MM.1S (cell line): Measurements from ENCODE around the gene MRPS18A.

Experiments
- DNase-seq: peaks from one replicate; pipeline ENCODE4 v3.0.0-alpha.2; 2015
- H2AFZ ChIP-seq: fragments of 300-600 bp; sonication (generic); 2 replicates; pipeline ENCODE4 v1.6.0; 2016; ENCODE audit warnings: antibody characterized with exemption, low read length
- H3F3A ChIP-seq: fragments of 300-600 bp; sonication (generic); 2 replicates; pipeline ENCODE4 v1.6.1; 2016; ENCODE audit warnings: mild to moderate bottlenecking, antibody characterized with exemption, low read length, moderate library complexity, mixed read lengths; ENCODE audit not compliant: insufficient read depth
- H3K27ac ChIP-seq: fragments of 300-600 bp; sonication (generic); 2 replicates; pipeline ENCODE4 v1.5.1; 2016; ENCODE audit warnings: mild to moderate bottlenecking, low read length
- H3K27me3 ChIP-seq: fragments of 300-600 bp; sonication (generic); replicated peaks from 2 replicates; pipeline ENCODE4 v1.6.0; 2016; ENCODE audit warnings: low read length; ENCODE audit not compliant: insufficient read depth
- H3K36me3 ChIP-seq: fragments of 300-600 bp; sonication (generic); replicated peaks from 2 replicates; pipeline ENCODE4 v1.6.1; 2016; ENCODE audit warnings: mild to moderate bottlenecking, low read length, mixed read lengths; ENCODE audit not compliant: insufficient read depth
- H3K4me1 ChIP-seq: fragments of 300-600 bp; sonication (generic); 2 replicates; pipeline ENCODE4 v1.6.1; 2016; ENCODE audit warnings: low read length, mixed read lengths
- H3K4me2 ChIP-seq: fragments of 300-600 bp; sonication (generic); 2 replicates; pipeline ENCODE4 v1.6.0; 2016; ENCODE audit warnings: low read depth, low read length
- H3K4me3 ChIP-seq: fragments of 300-600 bp; sonication (generic); 2 replicates; pipeline ENCODE4 v1.5.1; 2016; ENCODE audit warnings: low read length, mixed read lengths
- H3K79me2 ChIP-seq: fragments of 300-600 bp; sonication (generic); 2 replicates; pipeline ENCODE4 v1.6.1; 2016; ENCODE audit warnings: mixed run types, low read length, mixed read lengths
- H3K9ac ChIP-seq: fragments of 300-600 bp; sonication (generic); 2 replicates; pipeline ENCODE4 v1.6.1; 2016; ENCODE audit warnings: low read length, mixed read lengths
- H3K9me2 ChIP-seq: fragments of 300-600 bp; sonication (generic); replicated peaks from 2 replicates; pipeline ENCODE4 v1.6.1; 2016; ENCODE audit warnings: mild to moderate bottlenecking, low read length, mixed read lengths; ENCODE audit not compliant: insufficient read depth
- H3K9me3 ChIP-seq: fragments of 300-600 bp; sonication (generic); replicated peaks from 2 replicates; pipeline ENCODE4 v1.6.1; 2016; ENCODE audit warnings: mild to moderate bottlenecking, low read length, mixed read lengths; ENCODE audit not compliant: insufficient read depth
- H4K20me1 ChIP-seq: fragments of 300-600 bp; sonication (generic); 2 replicates; pipeline ENCODE4 v1.6.1; 2016; ENCODE audit warnings: mild to moderate bottlenecking, low read length, moderate library complexity, mixed read lengths; ENCODE audit not compliant: insufficient read depth
- EZH2 ChIP-seq: fragments of 300-600 bp; sonication (generic); optimal IDR thresholded peaks from 2 replicates; pipeline ENCODE3; 2017; ENCODE audit warnings: low read depth, mild to moderate bottlenecking, antibody characterized with exemption, low read length, mixed read lengths
- EZH2phosphoT487 ChIP-seq: fragments of 300-600 bp; sonication (generic); IDR thresholded peaks from 2 replicates; pipeline ENCODE4 v1.6.1; 2018; ENCODE audit warnings: antibody characterized with exemption, low read length
- TF ChIP-seq, protein P1 (sequence below): fragments of 300-600 bp; sonication (generic); IDR thresholded peaks from 2 replicates; pipeline ENCODE4 v1.5.1; 2016; ENCODE audit warnings: antibody characterized with exemption, low read length, mixed read lengths

MRPS18A gene

DNA sequence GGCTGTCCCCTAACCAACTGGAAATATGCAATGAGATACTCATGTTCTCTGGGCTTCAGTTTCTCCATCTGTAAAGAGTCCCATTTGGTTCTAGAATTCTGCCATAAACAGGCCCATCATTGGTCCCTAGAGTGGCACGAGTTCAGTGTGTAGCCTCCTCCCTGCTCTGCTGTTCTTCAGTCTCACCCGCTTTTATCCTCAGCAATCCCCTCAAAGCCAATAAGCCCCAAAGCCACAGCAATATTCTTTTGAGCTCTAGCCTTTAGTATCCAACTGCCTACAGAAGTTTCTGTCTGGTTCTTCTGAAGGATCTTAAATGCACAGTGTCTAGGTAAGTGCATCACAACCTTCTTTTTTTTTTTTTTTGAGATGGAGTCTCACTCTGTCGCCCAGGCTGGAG, 9.8 kb upstream of the MRPS18A start:
- DNase-seq = no peak
- H3K27me3 ChIP-seq = no peaks in the 10 kb centered on the region
- H3K79me2 ChIP-seq = no peaks in the 10 kb centered on the region
- H3F3A ChIP-seq = no peaks in the 10 kb centered on the region
- TF ChIP-seq EZH2phosphoT487 = no peak
- TF ChIP-seq, protein P1, sequence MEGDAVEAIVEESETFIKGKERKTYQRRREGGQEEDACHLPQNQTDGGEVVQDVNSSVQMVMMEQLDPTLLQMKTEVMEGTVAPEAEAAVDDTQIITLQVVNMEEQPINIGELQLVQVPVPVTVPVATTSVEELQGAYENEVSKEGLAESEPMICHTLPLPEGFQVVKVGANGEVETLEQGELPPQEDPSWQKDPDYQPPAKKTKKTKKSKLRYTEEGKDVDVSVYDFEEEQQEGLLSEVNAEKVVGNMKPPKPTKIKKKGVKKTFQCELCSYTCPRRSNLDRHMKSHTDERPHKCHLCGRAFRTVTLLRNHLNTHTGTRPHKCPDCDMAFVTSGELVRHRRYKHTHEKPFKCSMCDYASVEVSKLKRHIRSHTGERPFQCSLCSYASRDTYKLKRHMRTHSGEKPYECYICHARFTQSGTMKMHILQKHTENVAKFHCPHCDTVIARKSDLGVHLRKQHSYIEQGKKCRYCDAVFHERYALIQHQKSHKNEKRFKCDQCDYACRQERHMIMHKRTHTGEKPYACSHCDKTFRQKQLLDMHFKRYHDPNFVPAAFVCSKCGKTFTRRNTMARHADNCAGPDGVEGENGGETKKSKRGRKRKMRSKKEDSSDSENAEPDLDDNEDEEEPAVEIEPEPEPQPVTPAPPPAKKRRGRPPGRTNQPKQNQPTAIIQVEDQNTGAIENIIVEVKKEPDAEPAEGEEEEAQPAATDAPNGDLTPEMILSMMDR = no peak
- TF ChIP-seq EZH2 = no peak
- no peaks in the 10 kb centered on the region for H4K20me1 ChIP-seq
- no peaks in the 10 kb centered on the region for H3K4me1 ChIP-seq
- no peak overlapping the region for H3K4me2 ChIP-seq
- no peak overlapping the region for H3K27ac ChIP-seq
- H3K9me2 ChIP-seq = no peaks in the 10 kb centered on the region
- H3K9ac ChIP-seq = no peak overlapping the region
- H3K36me3 ChIP-seq = no peaks in the 10 kb centered on the region
- H2AFZ ChIP-seq = no peak overlapping the region
- no peak overlapping the region for H3K4me3 ChIP-seq
- no peaks in the 10 kb centered on the region for H3K9me3 ChIP-seq

DNA sequence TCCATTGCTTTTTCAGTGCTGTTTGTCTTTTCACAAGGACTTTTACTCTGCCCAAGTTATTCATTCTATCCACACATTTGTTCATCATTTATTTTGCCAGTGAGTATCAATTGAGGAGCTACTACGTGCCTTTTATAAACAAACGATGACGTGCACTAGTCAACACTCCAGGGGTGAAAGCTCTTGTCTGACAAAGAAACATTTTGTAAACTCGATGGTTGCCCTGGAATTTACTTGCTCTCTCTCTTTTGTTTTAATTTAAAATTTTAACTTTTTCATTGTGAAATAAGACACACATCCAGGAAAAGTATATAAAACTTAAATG, 8.3 kb upstream of the MRPS18A start:
- Histone ChIP-seq H3K4me1 (no peaks in the 10 kb centered on the region), H3K27ac (no peak overlapping the region), H3K9ac (no peak overlapping the region), H3K9me3 (no peaks in the 10 kb centered on the region), H3K27me3 (no peaks in the 10 kb centered on the region), H3K36me3 (no peaks in the 10 kb centered on the region), H3K4me3 (no peak overlapping the region), H4K20me1 (no peaks in the 10 kb centered on the region), H3F3A (no peaks in the 10 kb centered on the region), H3K79me2 (no peaks in the 10 kb centered on the region), H3K4me2 (no peak overlapping the region), H2AFZ (no peak overlapping the region), H3K9me2 (no peaks in the 10 kb centered on the region)
- TF ChIP-seq EZH2phosphoT487 = no peak
- no peak for TF ChIP-seq EZH2
- TF ChIP-seq, protein P1 = no peak
- no peak for DNase-seq

DNA sequence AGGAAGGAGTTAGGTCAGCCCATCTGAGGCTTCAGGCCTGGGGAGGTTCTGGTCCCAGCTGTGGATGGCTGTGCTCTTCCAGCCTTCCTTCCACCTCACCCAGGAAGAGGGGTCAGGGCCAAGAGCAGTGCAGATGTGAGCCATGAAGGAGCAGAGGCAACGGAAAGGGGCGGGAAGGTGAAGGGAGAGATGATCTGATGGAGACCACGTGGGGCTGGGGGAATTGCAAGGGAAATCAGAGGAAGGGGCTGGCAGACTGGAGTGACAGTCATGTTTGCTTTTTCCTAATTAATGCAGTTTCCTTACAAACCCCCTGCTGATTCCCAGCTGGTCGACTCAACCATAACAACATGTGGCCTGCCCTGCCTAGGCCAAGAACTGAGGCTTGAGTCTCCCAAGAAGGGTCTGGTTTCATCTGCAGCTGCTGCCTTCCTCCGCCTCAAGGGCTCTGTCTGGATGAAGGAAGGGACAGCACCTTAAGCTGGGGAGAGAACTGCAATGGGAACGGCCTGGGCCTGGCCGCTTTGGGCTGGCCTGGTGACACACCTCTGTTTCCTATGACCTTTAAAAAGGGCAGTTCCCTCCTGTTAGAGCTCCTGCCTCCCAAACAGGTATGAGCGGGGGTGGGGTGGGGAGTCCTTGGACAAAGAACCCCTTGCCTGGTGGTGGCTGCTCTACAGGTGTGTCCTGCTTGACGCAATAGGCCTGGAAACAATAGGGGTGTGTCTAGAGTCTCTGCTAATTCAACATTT, 7.8 kb upstream of the MRPS18A start:
- H3K27ac ChIP-seq = no peak overlapping the region
- H2AFZ ChIP-seq = no peak overlapping the region
- no peak for DNase-seq
- no peaks in the 10 kb centered on the region for H3K9me2 ChIP-seq
- TF ChIP-seq EZH2 (no peak), EZH2phosphoT487 (no peak)
- TF ChIP-seq, protein P1 = no peak
- H3K4me3 ChIP-seq = no peak overlapping the region
- no peaks in the 10 kb centered on the region for H3K36me3 ChIP-seq
- H3K79me2 ChIP-seq = no peaks in the 10 kb centered on the region
- no peaks in the 10 kb centered on the region for H4K20me1 ChIP-seq
- H3F3A ChIP-seq = no peaks in the 10 kb centered on the region
- H3K9ac ChIP-seq = no peak overlapping the region
- no peaks in the 10 kb centered on the region for H3K9me3 ChIP-seq
- no peaks in the 10 kb centered on the region for H3K4me1 ChIP-seq
- no peaks in the 10 kb centered on the region for H3K27me3 ChIP-seq
- no peak overlapping the region for H3K4me2 ChIP-seq
